Measurements from ENCODE around the gene CDX2. TPM values are rescaled to one million over a fixed set of nuclear protein-coding genes. Genes with fewer than 3 reads are reported as not detected.
"Not testable (repeated sequence)": the region's sequence is repeated elsewhere in the genome, so short reads cannot be mapped to it uniquely, and the experiment has no call there.

The CDX2 gene, protein sequence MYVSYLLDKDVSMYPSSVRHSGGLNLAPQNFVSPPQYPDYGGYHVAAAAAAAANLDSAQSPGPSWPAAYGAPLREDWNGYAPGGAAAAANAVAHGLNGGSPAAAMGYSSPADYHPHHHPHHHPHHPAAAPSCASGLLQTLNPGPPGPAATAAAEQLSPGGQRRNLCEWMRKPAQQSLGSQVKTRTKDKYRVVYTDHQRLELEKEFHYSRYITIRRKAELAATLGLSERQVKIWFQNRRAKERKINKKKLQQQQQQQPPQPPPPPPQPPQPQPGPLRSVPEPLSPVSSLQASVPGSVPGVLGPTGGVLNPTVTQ
- not detected for total RNA-seq
- long read RNA-seq: 0 reads

GRCh38 chr13:27969082-27969865, at the start of gene CDX2:
Gene CDX2, minus strand, starts transcription at chr13:27969315. Its CDS starts 309 bp downstream, at chr13:27969006.
- DNase-seq: no peak
- ATAC-seq (ENCODE audit: poor library complexity): no peak
- intact Hi-C loops (cut with DNase I): no loop called here

DNA sequence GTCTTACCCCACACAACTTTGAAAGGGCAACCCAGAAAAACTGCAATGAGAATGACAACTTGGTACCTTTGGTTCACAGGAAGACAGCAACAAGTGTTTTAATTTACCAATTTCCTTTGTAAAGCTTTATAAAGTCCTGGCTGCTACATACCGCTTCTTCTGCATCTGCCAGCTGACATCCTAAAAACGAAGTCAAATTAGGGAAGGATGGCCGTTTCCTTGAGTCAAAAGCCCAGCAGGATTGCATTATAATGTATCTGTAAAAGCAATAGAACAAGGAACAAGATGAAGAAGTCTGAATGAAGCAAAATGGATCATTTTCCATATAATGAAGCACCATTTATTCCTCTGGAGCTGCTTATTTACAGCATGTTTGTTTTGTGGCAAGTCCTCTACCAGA, 45.2 kb upstream of the CDX2 start:
- DNase-seq: no peak

GRCh38 chr13:28013482-28013881, 44.4 kb upstream of the CDX2 start:
- no peak for DNase-seq
- intact Hi-C loops (cut with DNase I): no loop called here
- no peak for ATAC-seq (ENCODE audit: poor library complexity)

More for the DNA sequence above, 45.2 kb upstream of the CDX2 start:
- no peak for ATAC-seq (ENCODE audit: poor library complexity)
- intact Hi-C loops (cut with DNase I): no loop called here

DNA sequence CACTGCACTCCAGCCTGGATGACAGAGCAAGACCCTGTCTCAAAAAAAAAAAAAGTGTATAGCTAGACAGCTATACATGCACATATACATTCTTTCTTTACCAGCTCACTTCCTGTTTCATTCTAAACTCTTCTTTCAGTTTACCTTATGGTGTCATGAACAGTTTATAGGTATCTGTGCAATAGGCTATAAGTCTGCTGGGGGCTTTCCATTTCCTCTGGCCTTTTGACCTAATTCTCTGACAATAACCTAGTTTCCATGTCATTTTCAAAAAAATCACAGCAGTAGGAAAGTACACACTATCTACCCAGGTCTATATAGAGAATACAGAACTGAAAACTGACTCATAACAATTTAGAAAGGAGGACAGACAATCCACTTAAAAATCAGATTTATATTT, 43.8 kb upstream of the CDX2 start:
- DNase-seq (no peak), ATAC-seq (ENCODE audit: poor library complexity) (no peak)
- intact Hi-C loops (cut with DNase I): no loop called here

- DNase-seq (no peak), ATAC-seq (ENCODE audit: poor library complexity) (no peak)
- intact Hi-C loops (cut with DNase I): no loop called here
These were observed 43.3 kb upstream of the CDX2 start for GRCh38 chr13:28012383-28012782.

- no peak for DNase-seq
- intact Hi-C loops (cut with DNase I): no loop called here
- ATAC-seq (ENCODE audit: poor library complexity): no peak
These were observed 40.9 kb upstream of the CDX2 start for GRCh38 chr13:28010046-28010445.

DNA sequence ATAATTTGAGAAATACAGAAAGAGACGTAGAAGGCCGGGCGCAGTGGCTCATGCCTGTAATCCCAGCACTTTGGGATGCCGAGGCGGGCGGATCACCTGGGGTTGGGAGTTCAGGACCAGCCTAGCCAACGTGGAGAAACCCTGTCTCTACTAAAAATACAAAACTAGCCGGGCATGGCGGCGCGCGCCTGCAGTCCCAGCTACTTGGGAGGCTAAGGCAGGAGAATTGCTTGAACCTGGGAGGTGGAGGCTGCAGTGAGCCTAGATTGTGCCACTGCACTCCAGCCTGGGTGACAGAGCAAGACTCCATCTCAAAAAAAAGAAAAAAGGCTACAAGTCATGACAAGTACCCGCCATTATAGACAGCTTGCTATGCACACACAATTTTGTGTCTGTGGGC, 35.9 kb upstream of the CDX2 start:
- intact Hi-C loops (cut with DNase I); DNase-seq; ATAC-seq (ENCODE audit: poor library complexity): not testable (repeated sequence)

- no peak for ATAC-seq (ENCODE audit: poor library complexity)
- intact Hi-C loops (cut with DNase I): no loop called here
- DNase-seq: no peak
These were observed 34.0 kb upstream of the CDX2 start for GRCh38 chr13:28002886-28003698.

- ATAC-seq (ENCODE audit: poor library complexity) (no peak), DNase-seq (no peak)
- intact Hi-C loops (cut with DNase I): no loop called here
These were observed 32.8 kb upstream of the CDX2 start for GRCh38 chr13:28001837-28002473.

DNA sequence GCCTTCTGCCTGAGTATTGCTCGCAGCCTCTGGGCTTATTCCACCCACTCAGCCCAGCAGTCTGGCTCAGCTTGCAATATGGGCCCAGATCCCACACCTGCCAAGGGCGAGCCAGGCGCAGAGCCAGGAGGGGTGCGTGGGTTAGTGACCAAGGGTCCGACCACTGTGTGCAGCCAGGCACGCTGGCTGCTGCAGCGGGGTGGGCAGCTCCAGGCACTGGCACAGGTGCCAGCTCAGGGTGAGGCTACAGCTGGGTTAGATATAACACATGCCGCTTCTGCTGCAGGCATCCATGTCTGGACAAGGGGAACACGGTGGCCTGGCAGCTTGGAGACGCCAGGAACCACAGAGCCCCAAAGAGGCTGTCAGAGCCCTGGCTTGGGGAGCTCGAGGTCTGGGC, 31.9 kb upstream of the CDX2 start:
- intact Hi-C loops (cut with DNase I): no loop called here
- ATAC-seq (ENCODE audit: poor library complexity) (no peak), DNase-seq (no peak)

- no peak for DNase-seq
- no peak for ATAC-seq (ENCODE audit: poor library complexity)
- intact Hi-C loops (cut with DNase I): no loop called here
These were observed 31.5 kb upstream of the CDX2 start for GRCh38 chr13:28000567-28000966.

- intact Hi-C loops (cut with DNase I): no loop called here
- DNase-seq (no peak), ATAC-seq (ENCODE audit: poor library complexity) (peak; percentile 89)
These were observed 28.9 kb upstream of the CDX2 start for GRCh38 chr13:27997904-27998522.

GRCh38 chr13:27991881-27992280, 22.8 kb upstream of the CDX2 start:
- no peak for ATAC-seq (ENCODE audit: poor library complexity)
- DNase-seq: no peak
- intact Hi-C loops (cut with DNase I): no loop called here

DNA sequence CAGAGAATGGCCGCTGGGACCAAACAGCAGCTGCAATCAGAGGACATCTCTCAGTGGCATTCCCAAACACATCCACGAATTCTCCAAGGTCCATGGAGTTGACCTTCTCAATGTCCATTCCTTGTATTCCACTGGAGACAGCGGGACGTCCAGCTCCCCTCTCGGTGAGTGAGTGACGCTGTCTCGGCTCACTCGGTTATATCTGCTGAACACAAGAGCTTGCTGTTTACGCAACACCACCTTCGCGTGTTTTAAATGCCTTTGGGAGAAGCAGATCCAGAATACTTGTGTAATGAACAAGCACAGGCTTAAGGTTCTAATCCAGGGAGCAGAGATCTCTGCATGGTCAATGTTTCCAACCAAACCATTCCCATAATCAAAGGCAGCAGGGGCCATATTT, 19.4 kb upstream of the CDX2 start, which contains the start of gene URAD:
Gene URAD, minus strand, starts transcription at position 174 of the 400 bp plus-strand sequence. Its CDS starts 56 bp downstream, at position 118.
- intact Hi-C loops (cut with DNase I): no loop called here
- no peak for DNase-seq
- no peak for ATAC-seq (ENCODE audit: poor library complexity)

DNA sequence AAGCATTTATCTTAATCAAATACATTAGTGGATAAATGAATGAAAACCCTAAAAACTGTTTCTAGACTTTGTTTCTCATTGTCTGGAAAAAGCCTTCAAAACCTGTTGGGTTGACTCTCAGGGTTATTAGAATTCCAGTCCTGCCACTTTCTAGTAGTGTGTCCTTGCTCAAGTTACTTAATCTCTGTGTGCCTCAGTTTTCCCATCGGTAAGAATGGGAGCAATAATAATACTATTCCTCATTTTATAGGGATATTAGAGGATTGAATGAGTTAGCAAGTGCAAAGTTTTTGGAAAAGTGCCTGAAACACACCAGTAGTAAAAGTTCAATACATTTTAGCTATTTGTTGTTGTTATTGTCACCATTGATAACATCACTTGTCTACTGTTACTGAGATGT, 16.5 kb upstream of the CDX2 start:
- intact Hi-C loops (cut with DNase I): loop anchor here (2.0 kb wide), 2 partner anchors 155 to 611 kb away; no protein-coding TSS in a partner anchor
- ATAC-seq (ENCODE audit: poor library complexity) (no peak), DNase-seq (no peak)

GRCh38 chr13:27982361-27982760, 13.2 kb upstream of the CDX2 start:
- DNase-seq: no peak
- ATAC-seq (ENCODE audit: poor library complexity): no peak
- intact Hi-C loops (cut with DNase I): no loop called here

- DNase-seq (no peak), ATAC-seq (ENCODE audit: poor library complexity) (no peak)
- intact Hi-C loops (cut with DNase I): no loop called here
These were observed 12.0 kb upstream of the CDX2 start for GRCh38 chr13:27981006-27981708.
